H9 (cell line): Measurements from ENCODE around the gene TMEM158. TPM values are rescaled to one million over a fixed set of nuclear protein-coding genes. Genes with fewer than 3 reads are reported as not detected.

Experiments used
- DNase-seq: peaks from one replicate; pipeline ENCODE4 v3.0.0-alpha.2; 2017
- H2AFZ ChIP-seq: one replicate; pipeline ENCODE4 v1.6.1; 2013; ENCODE audit warnings: mild to moderate bottlenecking, low read length, control low read depth, moderate library complexity
- H2AK5ac ChIP-seq: 2 replicates; pipeline ENCODE4 v1.6.1; 2013; ENCODE audit warnings: low read length, control low read depth, mixed read lengths; ENCODE audit not compliant: insufficient read length
- H2BK120ac ChIP-seq: one replicate; pipeline ENCODE4 v1.6.1; 2013; ENCODE audit warnings: low read depth, mild to moderate bottlenecking, low read length, control low read depth, inconsistent platforms; ENCODE audit not compliant: poor library complexity, severe bottlenecking
- H2BK12ac ChIP-seq: 2 replicates; pipeline ENCODE4 v1.6.1; 2013; ENCODE audit warnings: low read length, control low read depth, mixed read lengths, low read depth; ENCODE audit not compliant: insufficient read length
- H2BK15ac ChIP-seq: 2 replicates; pipeline ENCODE4 v1.6.1; 2013; ENCODE audit warnings: low read depth, low read length, control low read depth
- H2BK20ac ChIP-seq: one replicate; pipeline ENCODE4 v1.6.1; 2013; ENCODE audit warnings: low read depth, mild to moderate bottlenecking, low read length, control low read depth, inconsistent platforms; ENCODE audit not compliant: poor library complexity, severe bottlenecking
- H2BK5ac ChIP-seq: 2 replicates; pipeline ENCODE4 v1.6.1; 2013; ENCODE audit warnings: low read length, control low read depth, mixed read lengths; ENCODE audit not compliant: insufficient read length
- H3K14ac ChIP-seq: 2 replicates; pipeline ENCODE4 v1.6.1; 2013; ENCODE audit warnings: low read length, control low read depth; ENCODE audit not compliant: insufficient read depth
- H3K18ac ChIP-seq: 2 replicates; pipeline ENCODE4 v1.6.1; 2013; ENCODE audit warnings: low read depth, mild to moderate bottlenecking, mixed read lengths, low read length, control low read depth; ENCODE audit not compliant: insufficient read length
- H3K23ac ChIP-seq: 2 replicates; pipeline ENCODE4 v1.6.1; 2013; ENCODE audit warnings: low read length, control low read depth, mixed read lengths, low read depth; ENCODE audit not compliant: insufficient read length
- H3K23me2 ChIP-seq: 2 replicates; pipeline ENCODE4 v1.6.1; 2013; ENCODE audit warnings: low read depth, mild to moderate bottlenecking, mixed read lengths, low read length, control low read depth; ENCODE audit not compliant: insufficient read length, poor library complexity, severe bottlenecking
- H3K27ac ChIP-seq: 2 replicates; pipeline ENCODE4 v1.5.1; 2013; ENCODE audit warnings: low read length, control low read depth, mixed read lengths, low read depth; ENCODE audit not compliant: insufficient read length
- H3K27me3 ChIP-seq: 2 replicates; pipeline ENCODE4 v1.6.1; 2013; ENCODE audit warnings: low read length, control low read depth, inconsistent platforms; ENCODE audit not compliant: insufficient read depth
- H3K4ac ChIP-seq: 2 replicates; pipeline ENCODE4 v1.6.1; 2013; ENCODE audit warnings: low read depth, mild to moderate bottlenecking, control low read depth, inconsistent platforms, low read length, moderate library complexity
- H3K4me1 ChIP-seq: 2 replicates; pipeline ENCODE4 v1.6.1; 2013; ENCODE audit warnings: low read length, control low read depth, inconsistent platforms; ENCODE audit not compliant: insufficient read depth
- H3K4me2 ChIP-seq: 2 replicates; pipeline ENCODE4 v1.6.1; 2013; ENCODE audit warnings: low read length, control low read depth, mixed read lengths; ENCODE audit not compliant: insufficient read length, insufficient read depth
- H3K56ac ChIP-seq: 2 replicates; pipeline ENCODE4 v1.6.1; 2013; ENCODE audit warnings: low read depth, mild to moderate bottlenecking, mixed read lengths, low read length, control low read depth; ENCODE audit not compliant: insufficient read length
- H3K79me1 ChIP-seq: 2 replicates; pipeline ENCODE4 v1.6.1; 2013; ENCODE audit warnings: low read depth, mild to moderate bottlenecking, moderate library complexity, low read length, control low read depth, inconsistent platforms; ENCODE audit not compliant: insufficient read depth, poor library complexity, severe bottlenecking
- H3K79me2 ChIP-seq: 2 replicates; pipeline ENCODE4 v1.6.1; 2013; ENCODE audit warnings: low read length, control low read depth, inconsistent platforms; ENCODE audit not compliant: insufficient read depth
- H3K9ac ChIP-seq: 2 replicates; pipeline ENCODE4 v1.6.1; 2013; ENCODE audit warnings: low read length, control low read depth, mixed read lengths; ENCODE audit not compliant: insufficient read length; ENCODE audit errors: extremely low read depth
- H3K9me3 ChIP-seq: one replicate; pipeline ENCODE4 v1.6.1; 2013; ENCODE audit warnings: low read depth, low read length, inconsistent platforms; ENCODE audit not compliant: control insufficient read depth
- H3T11ph ChIP-seq: one replicate; pipeline ENCODE4 v1.6.1; 2013; ENCODE audit warnings: mild to moderate bottlenecking, low read length, control low read depth, inconsistent platforms
- H4K20me1 ChIP-seq: one replicate; pipeline ENCODE4 v1.6.1; 2013; ENCODE audit not compliant: control insufficient read depth, insufficient read length, insufficient read depth
- H4K5ac ChIP-seq: 2 replicates; pipeline ENCODE4 v1.6.1; 2013; ENCODE audit warnings: low read depth, mild to moderate bottlenecking, mixed read lengths, low read length, control low read depth; ENCODE audit not compliant: insufficient read length
- H4K8ac ChIP-seq: replicated peaks from 2 replicates; pipeline ENCODE4 v1.6.1; 2013; ENCODE audit warnings: low read length, control low read depth, mixed read lengths, low read depth; ENCODE audit not compliant: insufficient read length
- H4K91ac ChIP-seq: 2 replicates; pipeline ENCODE4 v1.6.1; 2013; ENCODE audit warnings: low read depth, mild to moderate bottlenecking, moderate library complexity, mixed read lengths, low read length, control low read depth; ENCODE audit not compliant: insufficient read length
- H3K27ac Mint-ChIP-seq, 3 experiments: 2 replicates in 2 of 3; 3 replicates in 1 of 3; pipeline ENCODE4 v1.8.0; 2020 to 2021; ENCODE audit warnings: mixed read lengths in 3 of 3, mild to moderate bottlenecking in 1 of 3, moderate library complexity in 1 of 3
- H3K27me3 Mint-ChIP-seq: 2 replicates; pipeline ENCODE4 v1.8.0; 2021; ENCODE audit warnings: low read depth, mild to moderate bottlenecking, moderate library complexity, mixed read lengths
- H3K36me3 Mint-ChIP-seq, 3 experiments: 2 replicates in 2 of 3; 3 replicates in 1 of 3; pipeline ENCODE4 v1.8.0; 2020 to 2021; ENCODE audit warnings: low read depth in 3 of 3, mixed read lengths in 3 of 3; ENCODE audit not compliant: insufficient read depth in 1 of 3
- H3K4me1 Mint-ChIP-seq, 2 experiments: 2 replicates each; pipeline ENCODE4 v1.8.0; 2020; ENCODE audit warnings: mixed read lengths in 2 of 2
- H3K4me3 Mint-ChIP-seq, 2 experiments: 2 replicates in 1 of 2; 3 replicates in 1 of 2; pipeline ENCODE4 v1.8.0; 2020 to 2021; ENCODE audit warnings: mild to moderate bottlenecking in 2 of 2, mixed read lengths in 2 of 2, moderate library complexity in 1 of 2
- H3K9me3 Mint-ChIP-seq, 2 experiments: 2 replicates in 1 of 2; 3 replicates in 1 of 2; pipeline ENCODE4 v1.8.0; 2020; ENCODE audit warnings: mild to moderate bottlenecking in 2 of 2, mixed read lengths in 2 of 2, moderate library complexity in 1 of 2
- WGBS: extraction: QIAGEN DNeasy Blood & Tissue Kit; methylation state at CpG from one replicate; pipeline ENCODE4 v1.1.7; 2013; ENCODE audit warnings: missing lambda C conversion rate, low lambda C conversion rate, mixed read lengths; ENCODE audit not compliant: insufficient read length; ENCODE audit errors: extremely low coverage; 5-methylcytosine and 5-hydroxymethylcytosine counted together
- total RNA-seq: library from RNA; stranded (reverse); gene quantifications from 2 replicates; pipeline ENCODE4 v1.2.1, GENCODE V29; 2021
- TF ChIP-seq, protein P1 (sequence below): fragments of 200-600 bp; sonication (generic); conservative IDR thresholded peaks from 3 replicates; pipeline ENCODE4 v1.8.0; 2021; ENCODE audit warnings: antibody characterized with exemption, mild to moderate bottlenecking

The TMEM158 gene
- total RNA-seq, 1 experiment from 2014 or later, result 29.1 TPM

DNA sequence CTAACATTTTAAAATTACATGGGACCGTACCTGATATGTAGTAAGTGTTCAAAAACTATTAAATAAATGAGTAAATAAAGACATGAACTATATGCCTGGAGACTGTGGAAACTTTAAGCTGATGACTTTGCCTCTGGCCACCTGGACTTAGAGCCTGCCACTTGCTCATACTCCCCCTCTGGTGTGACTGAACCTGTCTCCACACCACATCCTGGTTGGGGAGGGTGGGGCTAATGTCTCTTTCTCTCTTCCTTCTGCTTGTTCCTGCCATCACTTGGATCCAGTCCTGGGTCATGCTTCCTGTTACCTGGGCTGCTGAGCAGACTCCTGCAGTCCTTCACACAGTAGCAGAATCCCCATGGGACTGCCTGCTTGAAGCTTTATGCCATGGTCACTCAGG, 8.2 kb upstream of the TMEM158 start:
- H2BK5ac ChIP-seq, result no peak overlapping the region
- H2BK120ac ChIP-seq, result no peak overlapping the region
- H2AK5ac ChIP-seq, result no peak overlapping the region
- no peak overlapping the region for H3K9ac ChIP-seq
- Mint-ChIP-seq H3K27ac (no peak overlapping the region), H3K27me3 (peaks cover 2% of the 10 kb centered on the region), H3K4me3 (no peak overlapping the region), H3K4me1 (peaks cover 9 to 10% of the 10 kb centered on the region in 2 experiments), H3K9me3 (peaks cover 3 to 10% of the 10 kb centered on the region in 2 experiments; a peak in 2 of 5 replicates), H3K36me3 (no peaks in the 10 kb centered on the region; a peak in 2 of 7 replicates)
- H4K91ac ChIP-seq, result no peak overlapping the region
- no peaks in the 10 kb centered on the region for H3K79me1 ChIP-seq
- no peak overlapping the region for H2BK12ac ChIP-seq
- no peak overlapping the region for H2AFZ ChIP-seq
- H3K27ac ChIP-seq, result no peak overlapping the region
- H3K4me2 ChIP-seq, result no peak overlapping the region
- no peak for DNase-seq
- H3K56ac ChIP-seq, result no peak overlapping the region
- H3K79me2 ChIP-seq, result no peaks in the 10 kb centered on the region
- no peak overlapping the region for H4K8ac ChIP-seq
- H3K14ac ChIP-seq, result no peak overlapping the region
- H3K4ac ChIP-seq, result no peak overlapping the region
- no peaks in the 10 kb centered on the region for H3K9me3 ChIP-seq
- no CpG with 5 or more reads among the region's 1 CpG for WGBS
- no peak overlapping the region for H3K18ac ChIP-seq
- peaks cover 8% of the 10 kb centered on the region for H3K4me1 ChIP-seq
- no peak overlapping the region for H2BK20ac ChIP-seq
- no peak overlapping the region for H2BK15ac ChIP-seq
- H4K5ac ChIP-seq, result no peak overlapping the region
- no peaks in the 10 kb centered on the region for H3K23me2 ChIP-seq
- no peaks in the 10 kb centered on the region for H3K27me3 ChIP-seq
- TF ChIP-seq, protein P1, sequence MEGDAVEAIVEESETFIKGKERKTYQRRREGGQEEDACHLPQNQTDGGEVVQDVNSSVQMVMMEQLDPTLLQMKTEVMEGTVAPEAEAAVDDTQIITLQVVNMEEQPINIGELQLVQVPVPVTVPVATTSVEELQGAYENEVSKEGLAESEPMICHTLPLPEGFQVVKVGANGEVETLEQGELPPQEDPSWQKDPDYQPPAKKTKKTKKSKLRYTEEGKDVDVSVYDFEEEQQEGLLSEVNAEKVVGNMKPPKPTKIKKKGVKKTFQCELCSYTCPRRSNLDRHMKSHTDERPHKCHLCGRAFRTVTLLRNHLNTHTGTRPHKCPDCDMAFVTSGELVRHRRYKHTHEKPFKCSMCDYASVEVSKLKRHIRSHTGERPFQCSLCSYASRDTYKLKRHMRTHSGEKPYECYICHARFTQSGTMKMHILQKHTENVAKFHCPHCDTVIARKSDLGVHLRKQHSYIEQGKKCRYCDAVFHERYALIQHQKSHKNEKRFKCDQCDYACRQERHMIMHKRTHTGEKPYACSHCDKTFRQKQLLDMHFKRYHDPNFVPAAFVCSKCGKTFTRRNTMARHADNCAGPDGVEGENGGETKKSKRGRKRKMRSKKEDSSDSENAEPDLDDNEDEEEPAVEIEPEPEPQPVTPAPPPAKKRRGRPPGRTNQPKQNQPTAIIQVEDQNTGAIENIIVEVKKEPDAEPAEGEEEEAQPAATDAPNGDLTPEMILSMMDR, result no peak
- H3K23ac ChIP-seq, result no peak overlapping the region
- H3T11ph ChIP-seq, result no peak overlapping the region
- no peaks in the 10 kb centered on the region for H4K20me1 ChIP-seq
